ENCODE measurements around the gene DDX31.

DDX31 gene

GRCh38 chr9:132595319-132595718 is 74.5 kb downstream of the DDX31 start:
- TF ChIP-seq FOXP2 (optimal IDR thresholded peaks at IDR 0.05; ENCODE audit: borderline replicate concordance, extremely low read depth, extremely low read length, insufficient read depth) (no peak), POLR2AphosphoS5 (IDR thresholded peaks at IDR 0.05; ENCODE audit: low read depth, low read length) (no peak), TAF1 (IDR thresholded peaks at IDR 0.05; ENCODE audit: borderline replicate concordance, insufficient read depth, low read length) (no peak), SIN3A (IDR thresholded peaks at IDR 0.05; ENCODE audit: borderline replicate concordance, insufficient read depth, low read length) (no peak)
- TF ChIP-seq, protein P1, sequence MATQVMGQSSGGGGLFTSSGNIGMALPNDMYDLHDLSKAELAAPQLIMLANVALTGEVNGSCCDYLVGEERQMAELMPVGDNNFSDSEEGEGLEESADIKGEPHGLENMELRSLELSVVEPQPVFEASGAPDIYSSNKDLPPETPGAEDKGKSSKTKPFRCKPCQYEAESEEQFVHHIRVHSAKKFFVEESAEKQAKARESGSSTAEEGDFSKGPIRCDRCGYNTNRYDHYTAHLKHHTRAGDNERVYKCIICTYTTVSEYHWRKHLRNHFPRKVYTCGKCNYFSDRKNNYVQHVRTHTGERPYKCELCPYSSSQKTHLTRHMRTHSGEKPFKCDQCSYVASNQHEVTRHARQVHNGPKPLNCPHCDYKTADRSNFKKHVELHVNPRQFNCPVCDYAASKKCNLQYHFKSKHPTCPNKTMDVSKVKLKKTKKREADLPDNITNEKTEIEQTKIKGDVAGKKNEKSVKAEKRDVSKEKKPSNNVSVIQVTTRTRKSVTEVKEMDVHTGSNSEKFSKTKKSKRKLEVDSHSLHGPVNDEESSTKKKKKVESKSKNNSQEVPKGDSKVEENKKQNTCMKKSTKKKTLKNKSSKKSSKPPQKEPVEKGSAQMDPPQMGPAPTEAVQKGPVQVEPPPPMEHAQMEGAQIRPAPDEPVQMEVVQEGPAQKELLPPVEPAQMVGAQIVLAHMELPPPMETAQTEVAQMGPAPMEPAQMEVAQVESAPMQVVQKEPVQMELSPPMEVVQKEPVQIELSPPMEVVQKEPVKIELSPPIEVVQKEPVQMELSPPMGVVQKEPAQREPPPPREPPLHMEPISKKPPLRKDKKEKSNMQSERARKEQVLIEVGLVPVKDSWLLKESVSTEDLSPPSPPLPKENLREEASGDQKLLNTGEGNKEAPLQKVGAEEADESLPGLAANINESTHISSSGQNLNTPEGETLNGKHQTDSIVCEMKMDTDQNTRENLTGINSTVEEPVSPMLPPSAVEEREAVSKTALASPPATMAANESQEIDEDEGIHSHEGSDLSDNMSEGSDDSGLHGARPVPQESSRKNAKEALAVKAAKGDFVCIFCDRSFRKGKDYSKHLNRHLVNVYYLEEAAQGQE (IDR thresholded peaks at IDR 0.05; ENCODE audit: insufficient read depth in 1 of 2, low read depth in 2 of 2, low read length in 2 of 2), result no peak

DNA sequence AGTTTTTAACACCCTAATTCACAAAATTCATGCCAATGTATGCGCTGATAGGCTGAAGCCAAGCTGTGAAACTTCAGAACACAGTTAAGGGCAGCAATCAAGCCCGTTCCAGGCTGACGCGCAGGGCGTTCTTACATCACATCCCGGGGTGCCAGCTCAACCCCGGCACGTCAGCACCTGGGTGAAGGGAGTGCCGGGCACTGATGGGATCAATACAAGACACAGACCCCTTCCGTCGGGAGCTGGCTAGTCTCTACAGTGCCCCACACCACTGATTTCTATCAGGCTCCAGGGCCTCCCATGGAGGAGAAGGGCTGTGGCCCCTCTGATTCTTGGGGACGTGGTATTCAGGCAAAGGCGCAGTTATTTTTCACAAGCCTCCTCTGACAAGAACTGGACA is 75.4 kb downstream of the DDX31 start:
- no peak for TF ChIP-seq TAF1 (IDR thresholded peaks at IDR 0.05; ENCODE audit: borderline replicate concordance, insufficient read depth, low read length)

DNA sequence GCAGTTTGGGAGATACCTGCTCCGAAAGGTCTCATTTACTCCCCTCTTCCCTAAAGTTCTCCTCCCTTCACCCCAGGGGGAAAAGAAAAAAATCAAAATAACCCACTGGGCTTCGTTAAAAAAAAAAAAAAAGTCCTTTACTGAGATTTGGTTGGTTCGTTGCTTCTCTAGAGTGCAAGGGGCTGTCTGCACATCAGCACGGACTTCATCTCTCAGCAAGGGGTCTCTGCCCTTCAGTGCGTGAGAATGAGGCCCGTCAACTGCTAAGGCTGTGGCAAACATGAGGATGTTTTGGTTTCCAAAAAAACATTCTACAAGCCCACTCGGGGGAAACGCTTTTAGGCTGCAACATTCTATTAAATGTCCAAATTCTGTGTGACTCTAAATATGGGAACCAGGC is 77.3 kb downstream of the DDX31 start:
- TF ChIP-seq, protein P1 (IDR thresholded peaks at IDR 0.05; ENCODE audit: insufficient read depth in 1 of 2, low read depth in 2 of 2, low read length in 2 of 2), result no peak
- TF ChIP-seq SIN3A (IDR thresholded peaks at IDR 0.05; ENCODE audit: borderline replicate concordance, insufficient read depth, low read length), result no peak
- TF ChIP-seq POLR2AphosphoS5 (IDR thresholded peaks at IDR 0.05; ENCODE audit: low read depth, low read length), result no peak
- no peak for TF ChIP-seq TAF1 (IDR thresholded peaks at IDR 0.05; ENCODE audit: borderline replicate concordance, insufficient read depth, low read length)
- no peak for TF ChIP-seq FOXP2 (optimal IDR thresholded peaks at IDR 0.05; ENCODE audit: borderline replicate concordance, extremely low read depth, extremely low read length, insufficient read depth)

- TF ChIP-seq, protein P1 (IDR thresholded peaks at IDR 0.05; ENCODE audit: insufficient read depth in 1 of 2, low read depth in 2 of 2, low read length in 2 of 2), result no peak
- no peak for TF ChIP-seq FOXP2 (optimal IDR thresholded peaks at IDR 0.05; ENCODE audit: borderline replicate concordance, extremely low read depth, extremely low read length, insufficient read depth)
- TF ChIP-seq POLR2AphosphoS5 (IDR thresholded peaks at IDR 0.05; ENCODE audit: low read depth, low read length), result no peak
- no peak for TF ChIP-seq SIN3A (IDR thresholded peaks at IDR 0.05; ENCODE audit: borderline replicate concordance, insufficient read depth, low read length)
Measured at GRCh38 chr9:132591751-132592314, 78.0 kb downstream of the DDX31 start.

DNA sequence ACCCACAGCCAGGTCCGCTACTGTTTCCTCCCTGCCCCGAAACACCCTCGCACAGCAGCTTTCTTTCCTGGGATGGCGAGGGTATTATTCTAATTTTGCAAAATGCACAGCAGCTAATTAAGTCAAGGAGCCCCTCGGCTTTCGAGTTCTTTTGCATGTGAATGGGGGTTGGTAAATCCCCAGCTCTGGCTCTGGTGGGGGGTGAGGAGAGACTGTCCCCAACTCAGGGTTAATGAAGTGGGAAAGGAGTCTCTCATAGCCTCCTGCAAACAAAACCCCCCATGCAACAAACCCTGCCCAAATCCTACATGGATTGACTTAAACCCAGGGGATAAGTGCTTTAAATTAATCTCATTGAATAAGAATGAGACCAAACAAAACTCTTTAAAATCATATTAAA is 78.5 kb downstream of the DDX31 start:
- no peak for TF ChIP-seq SIN3A (IDR thresholded peaks at IDR 0.05; ENCODE audit: borderline replicate concordance, insufficient read depth, low read length)
- TF ChIP-seq FOXP2 (optimal IDR thresholded peaks at IDR 0.05; ENCODE audit: borderline replicate concordance, extremely low read depth, extremely low read length, insufficient read depth), result no peak
- TF ChIP-seq POLR2AphosphoS5 (IDR thresholded peaks at IDR 0.05; ENCODE audit: low read depth, low read length), result no peak
- TF ChIP-seq, protein P1 (IDR thresholded peaks at IDR 0.05; ENCODE audit: insufficient read depth in 1 of 2, low read depth in 2 of 2, low read length in 2 of 2), result no peak
- no peak for TF ChIP-seq TAF1 (IDR thresholded peaks at IDR 0.05; ENCODE audit: borderline replicate concordance, insufficient read depth, low read length)
